ENCODE results near the gene PIK3C2G. TPM values are rescaled to one million over a fixed set of nuclear protein-coding genes. Genes with fewer than 3 reads are reported as not detected.

PIK3C2G gene
- total and polyA plus RNA-seq, 2 of the 13 experiments (the other 11 are each of a cell fraction or from before 2014, with no cell fraction given) = not detected

GRCh38 chr12:18258929-18259328 lies 2.4 kb upstream of the PIK3C2G start (continued):
- no peak for TF ChIP-seq ARID5B (CRISPR knock-in tag; IDR thresholded peaks at IDR 0.05)
- TF ChIP-seq ZNF101 (CRISPR knock-in tag; IDR thresholded peaks at IDR 0.05; ENCODE audit: borderline replicate concordance, low read depth) = no peak
- no peak for TF ChIP-seq CBX2 (IDR thresholded peaks at IDR 0.05; ENCODE audit: low read depth, low read length)
- TF ChIP-seq CBX2 (CRISPR knock-in tag; IDR thresholded peaks at IDR 0.05; ENCODE audit: low read depth) = no peak
- TF ChIP-seq EP300 (IDR thresholded peaks at IDR 0.05; ENCODE audit: low read depth in 2 of 2, low read length in 2 of 2) = no peak
- TF ChIP-seq EP300 (CRISPR knock-in tag; IDR thresholded peaks at IDR 0.05; ENCODE audit: borderline replicate concordance) = no peak
- no peak for TF ChIP-seq HNRNPLL (IDR thresholded peaks at IDR 0.05; ENCODE audit: low read depth, low read length, poor library complexity, severe bottlenecking)
- TF ChIP-seq ISX (CRISPR knock-in tag; conservative IDR thresholded peaks at IDR 0.05) = no peak

- Histone ChIP-seq H3K36me3 (replicated peaks in 1 of 2; ENCODE audit: control insufficient read depth in 1 of 2, insufficient read depth in 2 of 2, low read length in 2 of 2) (no peaks in the 10 kb centered on the region), H3K9me3 (ENCODE audit: low read length) (no peaks in the 10 kb centered on the region), H3K27me3 (ENCODE audit: control insufficient read depth in 1 of 2, insufficient read depth in 2 of 2, low read length in 2 of 2) (no peaks in the 10 kb centered on the region), H3K27ac (ENCODE audit: extremely low read length, insufficient read depth, low read length) (no peak overlapping the region), H3K4me3 (replicated peaks in 1 of 3; ENCODE audit: insufficient read depth in 1 of 3, low read depth in 2 of 3, low read length in 3 of 3) (no peak overlapping the region), H3K4me1 (ENCODE audit: insufficient read depth, low read length) (no peaks in the 10 kb centered on the region), H3K9ac (ENCODE audit: insufficient read depth, low read depth, low read length) (no peak overlapping the region), H3K79me2 (ENCODE audit: insufficient read depth, low read length) (no peaks in the 10 kb centered on the region), H3K4me2 (ENCODE audit: low read depth, low read length) (no peak overlapping the region), H4K20me1 (ENCODE audit: insufficient read depth, low read length) (no peaks in the 10 kb centered on the region), H2AFZ (ENCODE audit: low read length) (no peak overlapping the region)
- intact Hi-C loops (cut with micrococcal nuclease; ENCODE audit: unreplicated experiment) = no loop called here
- BruUV-seq (replicated peaks) = no TSS peak
- WGBS (ENCODE audit: low lambda C conversion rate) = 0% methylated on average over 1 of the region's 1 CpG
- in situ Hi-C loops (cut with HindIII; ENCODE audit: extremely low pct_ligation_motif_present, low pct_unique_long_range_greater_than_20kb) = no loop called here
- no peak for TF ChIP-seq ZBTB7B (CRISPR knock-in tag; IDR thresholded peaks at IDR 0.05)
- TF ChIP-seq FOXA3 (CRISPR knock-in tag; IDR thresholded peaks at IDR 0.05) = no peak
- no peak for TF ChIP-seq ZSCAN12 (CRISPR knock-in tag; IDR thresholded peaks at IDR 0.05)
- FAIRE-seq = no peak
- ATAC-seq = no peak
- POLR2A ChIA-PET = no interaction called here
- CTCF ChIA-PET (ENCODE audit: low intra/inter-chr PET ratio, low total read pairs) = no interaction called here
- no peak for DNase-seq (ENCODE audit: low spot score)
These were observed 1.2 kb upstream of the PIK3C2G start for GRCh38 chr12:18259906-18260682.
